ENCODE results near the gene ZNF580.

The ZNF580 gene

GRCh38 chr19:55660991-55661390 lies 20.2 kb downstream of the ZNF580 start:
- H3K4me3 Mint-ChIP-seq = no peak overlapping the region
- no peak for DNase-seq (ENCODE audit: low spot score)
- H3K4me1 Mint-ChIP-seq (ENCODE audit: low read depth) = peaks cover 20% of the 10 kb centered on the region
- no peaks in the 10 kb centered on the region for H3K9me3 Mint-ChIP-seq
- H3K27me3 Mint-ChIP-seq (ENCODE audit: low read depth) = no peaks in the 10 kb centered on the region
- peaks cover 61% of the 10 kb centered on the region for H3K36me3 Mint-ChIP-seq (ENCODE audit: low read depth)
- H3K27ac Mint-ChIP-seq = no peak overlapping the region

GRCh38 chr19:55661826-55662225 lies 21.0 kb downstream of the ZNF580 start:
- DNase-seq (ENCODE audit: low spot score) = no peak
- H3K27ac Mint-ChIP-seq = no peak overlapping the region
- peaks cover 61% of the 10 kb centered on the region for H3K36me3 Mint-ChIP-seq (ENCODE audit: low read depth)
- H3K27me3 Mint-ChIP-seq (ENCODE audit: low read depth) = no peaks in the 10 kb centered on the region
- H3K4me1 Mint-ChIP-seq (ENCODE audit: low read depth) = peaks cover 14% of the 10 kb centered on the region
- H3K9me3 Mint-ChIP-seq = no peaks in the 10 kb centered on the region
- no peak overlapping the region for H3K4me3 Mint-ChIP-seq

GRCh38 chr19:55663846-55664536 lies 23.2 kb downstream of the ZNF580 start:
- H3K4me1 Mint-ChIP-seq (ENCODE audit: low read depth) = peaks cover 3% of the 10 kb centered on the region
- H3K27me3 Mint-ChIP-seq (ENCODE audit: low read depth) = no peaks in the 10 kb centered on the region
- no peaks in the 10 kb centered on the region for H3K9me3 Mint-ChIP-seq
- H3K4me3 Mint-ChIP-seq = no peak overlapping the region
- no peak overlapping the region for H3K27ac Mint-ChIP-seq
- DNase-seq (ENCODE audit: low spot score) = no peak
- peaks cover 68% of the 10 kb centered on the region for H3K36me3 Mint-ChIP-seq (ENCODE audit: low read depth)

GRCh38 chr19:55666343-55667005 lies 25.7 kb downstream of the ZNF580 start:
- no peaks in the 10 kb centered on the region for H3K4me1 Mint-ChIP-seq (ENCODE audit: low read depth)
- H3K9me3 Mint-ChIP-seq = no peaks in the 10 kb centered on the region
- DNase-seq (ENCODE audit: low spot score) = no peak
- peaks cover 71% of the 10 kb centered on the region for H3K36me3 Mint-ChIP-seq (ENCODE audit: low read depth)
- H3K4me3 Mint-ChIP-seq = no peak overlapping the region
- no peaks in the 10 kb centered on the region for H3K27me3 Mint-ChIP-seq (ENCODE audit: low read depth)
- no peak overlapping the region for H3K27ac Mint-ChIP-seq

- H3K36me3 Mint-ChIP-seq (ENCODE audit: low read depth) = peaks cover 68% of the 10 kb centered on the region
- no peak overlapping the region for H3K27ac Mint-ChIP-seq
- H3K4me1 Mint-ChIP-seq (ENCODE audit: low read depth) = no peaks in the 10 kb centered on the region
- H3K9me3 Mint-ChIP-seq = no peaks in the 10 kb centered on the region
- H3K27me3 Mint-ChIP-seq (ENCODE audit: low read depth) = no peaks in the 10 kb centered on the region
- no peak overlapping the region for H3K4me3 Mint-ChIP-seq
- DNase-seq (ENCODE audit: low spot score) = no peak
Observed at GRCh38 chr19:55667006-55667381, 26.2 kb downstream of the ZNF580 start.

GRCh38 chr19:55667511-55667910 lies 26.7 kb downstream of the ZNF580 start:
- H3K9me3 Mint-ChIP-seq = no peaks in the 10 kb centered on the region
- no peak overlapping the region for H3K27ac Mint-ChIP-seq
- no peaks in the 10 kb centered on the region for H3K27me3 Mint-ChIP-seq (ENCODE audit: low read depth)
- no peaks in the 10 kb centered on the region for H3K4me1 Mint-ChIP-seq (ENCODE audit: low read depth)
- no peak overlapping the region for H3K4me3 Mint-ChIP-seq
- peaks cover 69% of the 10 kb centered on the region for H3K36me3 Mint-ChIP-seq (ENCODE audit: low read depth)
- no peak for DNase-seq (ENCODE audit: low spot score)

GRCh38 chr19:55667958-55668357 lies 27.2 kb downstream of the ZNF580 start:
- no peak for DNase-seq (ENCODE audit: low spot score)
- Mint-ChIP-seq H3K4me1 (ENCODE audit: low read depth) (no peaks in the 10 kb centered on the region), H3K36me3 (ENCODE audit: low read depth) (peaks cover 65% of the 10 kb centered on the region), H3K4me3 (no peak overlapping the region), H3K27ac (no peak overlapping the region), H3K27me3 (ENCODE audit: low read depth) (no peaks in the 10 kb centered on the region), H3K9me3 (no peaks in the 10 kb centered on the region)

GRCh38 chr19:55668603-55669348 lies 28.0 kb downstream of the ZNF580 start:
- no peak overlapping the region for H3K27ac Mint-ChIP-seq
- H3K27me3 Mint-ChIP-seq (ENCODE audit: low read depth) = no peaks in the 10 kb centered on the region
- peaks cover 65% of the 10 kb centered on the region for H3K36me3 Mint-ChIP-seq (ENCODE audit: low read depth)
- H3K9me3 Mint-ChIP-seq = no peaks in the 10 kb centered on the region
- peaks cover 5% of the 10 kb centered on the region for H3K4me1 Mint-ChIP-seq (ENCODE audit: low read depth)
- no peak for DNase-seq (ENCODE audit: low spot score)
- H3K4me3 Mint-ChIP-seq = no peak overlapping the region

GRCh38 chr19:55669418-55670279 lies 28.8 kb downstream of the ZNF580 start:
- Mint-ChIP-seq H3K27ac (no peak overlapping the region), H3K9me3 (no peaks in the 10 kb centered on the region), H3K4me1 (ENCODE audit: low read depth) (peaks cover 5% of the 10 kb centered on the region), H3K36me3 (ENCODE audit: low read depth) (peaks cover 61% of the 10 kb centered on the region), H3K27me3 (ENCODE audit: low read depth) (no peaks in the 10 kb centered on the region), H3K4me3 (no peak overlapping the region)
- no peak for DNase-seq (ENCODE audit: low spot score)

- DNase-seq (ENCODE audit: low spot score) = no peak
- peaks cover 5% of the 10 kb centered on the region for H3K4me1 Mint-ChIP-seq (ENCODE audit: low read depth)
- H3K4me3 Mint-ChIP-seq = no peak overlapping the region
- H3K27ac Mint-ChIP-seq = no peak overlapping the region
- H3K9me3 Mint-ChIP-seq = no peaks in the 10 kb centered on the region
- no peaks in the 10 kb centered on the region for H3K27me3 Mint-ChIP-seq (ENCODE audit: low read depth)
- peaks cover 60% of the 10 kb centered on the region for H3K36me3 Mint-ChIP-seq (ENCODE audit: low read depth)
Observed at GRCh38 chr19:55670280-55671053, 29.7 kb downstream of the ZNF580 start.

- peaks cover 6% of the 10 kb centered on the region for H3K4me1 Mint-ChIP-seq (ENCODE audit: low read depth)
Observed at GRCh38 chr19:55671054-55671378, 30.2 kb downstream of the ZNF580 start.

GRCh38 chr19:55672418-55672817 lies 31.6 kb downstream of the ZNF580 start:
- Mint-ChIP-seq H3K27me3 (ENCODE audit: low read depth) (no peaks in the 10 kb centered on the region), H3K36me3 (ENCODE audit: low read depth) (peaks cover 50% of the 10 kb centered on the region), H3K27ac (no peak overlapping the region), H3K4me1 (ENCODE audit: low read depth) (peaks cover 15% of the 10 kb centered on the region), H3K4me3 (no peak overlapping the region), H3K9me3 (no peaks in the 10 kb centered on the region)
- no peak for DNase-seq (ENCODE audit: low spot score)

More at GRCh38 chr19:55671054-55671378, 30.2 kb downstream of the ZNF580 start:
- no peaks in the 10 kb centered on the region for H3K9me3 Mint-ChIP-seq
- H3K36me3 Mint-ChIP-seq (ENCODE audit: low read depth) = peaks cover 59% of the 10 kb centered on the region
- H3K27me3 Mint-ChIP-seq (ENCODE audit: low read depth) = no peaks in the 10 kb centered on the region
- DNase-seq (ENCODE audit: low spot score) = no peak
- peak overlapping the region; percentile 9 for H3K27ac Mint-ChIP-seq
- H3K4me3 Mint-ChIP-seq = no peak overlapping the region

GRCh38 chr19:55673465-55673864 lies 32.7 kb downstream of the ZNF580 start:
- H3K4me3 Mint-ChIP-seq = no peak overlapping the region
- H3K27ac Mint-ChIP-seq = peak overlapping the region; percentile 69
- H3K27me3 Mint-ChIP-seq (ENCODE audit: low read depth) = no peaks in the 10 kb centered on the region
- H3K4me1 Mint-ChIP-seq (ENCODE audit: low read depth) = peaks cover 20% of the 10 kb centered on the region
- peaks cover 49% of the 10 kb centered on the region for H3K36me3 Mint-ChIP-seq (ENCODE audit: low read depth)
- no peaks in the 10 kb centered on the region for H3K9me3 Mint-ChIP-seq
- no peak for DNase-seq (ENCODE audit: low spot score)
